ENCODE measurements around the gene SMYD3. TPM values are rescaled to one million over a fixed set of nuclear protein-coding genes. Genes with fewer than 3 reads are reported as not detected.

Gene SMYD3
- total and polyA plus RNA-seq, 10 of the 15 experiments (the other 5 are each of a cell fraction or from before 2014, with no cell fraction given): 18.3 to 54.0 (median 24.8) TPM

- no TSS peak for BruUV-seq (replicated peaks)
- 45% methylated on average over 7 of the region's 7 CpGs for WGBS (ENCODE audit: insufficient coverage, insufficient replicate concordance, low lambda C conversion rate, missing lambda C conversion rate)
- SMC1A ChIA-PET (ENCODE audit: uncharacterized antibody, unreplicated experiment): interaction anchor here (0.5 to 3.0 kb wide), 19 partner anchors 10 to 142 kb away, joined by 3 to 24 read pairs (median 6); no protein-coding TSS in a partner anchor
- intact Hi-C loops (cut with micrococcal nuclease; ENCODE audit: unreplicated experiment) (loop anchor here (2.0 to 5.0 kb wide), 3 partner anchors 48 to 305 kb away; no protein-coding TSS in a partner anchor), in situ Hi-C loops (cut with MboI) (no loop called here)
- CTCF ChIA-PET: interaction anchor here (0.8 to 1.7 kb wide), 5 partner anchors 10 to 64 kb away, joined by 3 to 11 read pairs (median 5); no protein-coding TSS in a partner anchor
- peak overlapping the region; percentile 97 for H3K4me2 ChIP-seq (ENCODE audit: control insufficient read depth, insufficient read depth)
- no peak for TF ChIP-seq SMARCA5 (IDR thresholded peaks at IDR 0.05)
- no peak for TF ChIP-seq GATAD2B (conservative IDR thresholded peaks at IDR 0.05; ENCODE audit: low read depth)
- TF ChIP-seq PAX5 (IDR thresholded peaks at IDR 0.05; ENCODE audit: borderline replicate concordance, low read depth, low read length): peak; percentile 30; the same call in 1 of the 2 replicates
- TF ChIP-seq ZNF687 (IDR thresholded peaks at IDR 0.05): peak; percentile 92
- peak; percentile 46; the same call in 1 of the 2 replicates for TF ChIP-seq MTA2 (IDR thresholded peaks at IDR 0.05; ENCODE audit: low read depth)
- TF ChIP-seq IKZF1 (conservative IDR thresholded peaks at IDR 0.05): 0 out of 2 replicates have a peak, but pooled peaks have one; percentile 9
- no peak for FAIRE-seq
- peak; percentile 72 for ATAC-seq
- POLR2A ChIA-PET: interaction anchor here (0.5 to 3.4 kb wide), 7 partner anchors 10 to 141 kb away, joined by 3 to 14 read pairs (median 4); no protein-coding TSS in a partner anchor
- H3K27ac ChIP-seq (ENCODE audit: control insufficient read depth, insufficient read depth): peak overlapping the region; percentile 98
- RAD21 ChIA-PET (ENCODE audit: unreplicated experiment): interaction anchor here (1.1 to 2.7 kb wide), 15 partner anchors 9 to 307 kb away, joined by 3 to 18 read pairs (median 6); no protein-coding TSS in a partner anchor
- peak overlapping the region; percentile 72 for H3K9ac ChIP-seq (ENCODE audit: control insufficient read depth, insufficient read depth, low read length)
- peaks cover 25% of the 10 kb centered on the region for H3K4me1 ChIP-seq (ENCODE audit: control insufficient read depth, insufficient read depth, low read length)
- H3K27me3 ChIP-seq (replicated peaks in 1 of 2; ENCODE audit: control insufficient read depth in 2 of 2, insufficient read depth in 2 of 2, low read length in 1 of 2): no peaks in the 10 kb centered on the region
- H2AFZ ChIP-seq (ENCODE audit: control insufficient read depth, low read depth, low read length): peak overlapping the region; percentile 90
- H4K20me1 ChIP-seq (ENCODE audit: control insufficient read depth, insufficient read depth): no peaks in the 10 kb centered on the region
- no peaks in the 10 kb centered on the region; a peak in 1 of 4 replicates for H3K36me3 ChIP-seq (ENCODE audit: control insufficient read depth in 2 of 2, insufficient read depth in 2 of 2, low read length in 1 of 2)
- H3K9me3 ChIP-seq (replicated peaks; ENCODE audit: control insufficient read depth, insufficient read depth, low read length): no peaks in the 10 kb centered on the region; the same call in 2 of the 3 replicates
- DNase-seq (ENCODE audit: low read depth, low spot score): peak; percentile 21
- H3K4me3 ChIP-seq: 0 out of 2 replicates have a peak overlapping the region, but pooled peaks have one; percentile 13
- H3K79me2 ChIP-seq (ENCODE audit: control insufficient read depth, insufficient read depth, low read length): no peaks in the 10 kb centered on the region
Measured at GRCh38 chr1:245952383-245953026, 554.6 kb downstream of the SMYD3 start.
